HG03565 (cell line): ENCODE measurements around the gene TNS3.
"Not testable (repeated sequence)": the region's sequence is repeated elsewhere in the genome, so short reads cannot be mapped to it uniquely, and the experiment has no call there.

Source experiments
- ATAC-seq: cut with Tn5 transposase; IDR thresholded peaks from one replicate; pipeline ENCODE4 v1.9.1; 2021; ENCODE audit warnings: mild to moderate bottlenecking, moderate library complexity; ENCODE audit not compliant: unreplicated experiment

TNS3 gene

GRCh38 chr7:47543056-47543455 lies 38.9 kb downstream of the TNS3 start:
- ATAC-seq: no peak

- ATAC-seq: no peak
Measured at GRCh38 chr7:47542051-47542450, 39.9 kb downstream of the TNS3 start.

GRCh38 chr7:47541485-47541884 lies 40.4 kb downstream of the TNS3 start:
- ATAC-seq: not testable (repeated sequence)

GRCh38 chr7:47540387-47541350 lies 41.2 kb downstream of the TNS3 start:
- no peak for ATAC-seq

GRCh38 chr7:47540053-47540386 lies 41.9 kb downstream of the TNS3 start:
- ATAC-seq: no peak

- no peak for ATAC-seq
Measured at GRCh38 chr7:47539398-47540052, 42.4 kb downstream of the TNS3 start.

GRCh38 chr7:47538846-47539311 lies 43.0 kb downstream of the TNS3 start:
- ATAC-seq: no peak

- ATAC-seq: no peak
Measured at GRCh38 chr7:47537716-47538675, 43.9 kb downstream of the TNS3 start.

- ATAC-seq: no peak
Measured at GRCh38 chr7:47536661-47537611, 45.0 kb downstream of the TNS3 start.

GRCh38 chr7:47535704-47536628 lies 45.9 kb downstream of the TNS3 start:
- ATAC-seq: no peak

GRCh38 chr7:47535035-47535703 lies 46.7 kb downstream of the TNS3 start:
- ATAC-seq: no peak

GRCh38 chr7:47534322-47535034 lies 47.4 kb downstream of the TNS3 start:
- no peak for ATAC-seq

- no peak for ATAC-seq
Measured at GRCh38 chr7:47531584-47532492, 50.1 kb downstream of the TNS3 start.

- no peak for ATAC-seq
Measured at GRCh38 chr7:47529826-47530555, 51.9 kb downstream of the TNS3 start.

GRCh38 chr7:47529405-47529804 lies 52.5 kb downstream of the TNS3 start:
- ATAC-seq: no peak

GRCh38 chr7:47528471-47528870 lies 53.4 kb downstream of the TNS3 start:
- ATAC-seq: no peak
